Measurements from ENCODE around the gene ZNF593.

The ZNF593 gene

GRCh38 chr1:26171084-26172072 lies 1.7 kb downstream of the ZNF593 start, which contains the start of gene ZNF593OS:
Gene ZNF593OS, minus strand, starts transcription at chr1:26171832. Its CDS starts 171 bp downstream, at chr1:26171661.
- FAIRE-seq: no peak

- FAIRE-seq: no peak
Observed at GRCh38 chr1:26175346-26175745, 5.6 kb downstream of the ZNF593 start.

- no peak for FAIRE-seq
Observed at GRCh38 chr1:26177182-26177684, 7.5 kb downstream of the ZNF593 start, which contains the start of gene CNKSR1. Gene CNKSR1, plus strand, starts transcription at chr1:26177491. Its CDS starts 57 bp downstream, at chr1:26177548.

GRCh38 chr1:26180010-26180506 lies 10.3 kb downstream of the ZNF593 start:
- no peak for FAIRE-seq

GRCh38 chr1:26181586-26182382 lies 12.1 kb downstream of the ZNF593 start:
- FAIRE-seq: no peak

- no peak for FAIRE-seq
Observed at GRCh38 chr1:26182383-26182696, 12.6 kb downstream of the ZNF593 start.

GRCh38 chr1:26184086-26184485 lies 14.4 kb downstream of the ZNF593 start:
- no peak for FAIRE-seq

- no peak for FAIRE-seq
Observed at GRCh38 chr1:26184883-26185282, 15.2 kb downstream of the ZNF593 start.

- FAIRE-seq: no peak
Observed at GRCh38 chr1:26187882-26188281, 18.2 kb downstream of the ZNF593 start.

GRCh38 chr1:26188477-26188876 lies 18.8 kb downstream of the ZNF593 start:
- no peak for FAIRE-seq

- no peak for FAIRE-seq
Observed at GRCh38 chr1:26189331-26189730, 19.6 kb downstream of the ZNF593 start.

GRCh38 chr1:26189751-26190275 lies 20.1 kb downstream of the ZNF593 start:
- FAIRE-seq: no peak

- no peak for FAIRE-seq
Observed at GRCh38 chr1:26190373-26190987, 20.8 kb downstream of the ZNF593 start, which contains the start of gene CATSPER4. Gene CATSPER4, plus strand, starts transcription at chr1:26190602. Its CDS starts 26 bp downstream, at chr1:26190628.

- no peak for FAIRE-seq
Observed at GRCh38 chr1:26191739-26192138, 22.0 kb downstream of the ZNF593 start.

GRCh38 chr1:26195805-26196204 lies 26.1 kb downstream of the ZNF593 start:
- FAIRE-seq: no peak

GRCh38 chr1:26197301-26197700 lies 27.6 kb downstream of the ZNF593 start:
- FAIRE-seq: no peak

GRCh38 chr1:26197813-26198212 lies 28.1 kb downstream of the ZNF593 start:
- no peak for FAIRE-seq

GRCh38 chr1:26200413-26200812 lies 30.7 kb downstream of the ZNF593 start:
- no peak for FAIRE-seq

GRCh38 chr1:26203642-26204318 lies 34.1 kb downstream of the ZNF593 start:
- FAIRE-seq: no peak

- FAIRE-seq: no peak
Observed at GRCh38 chr1:26210147-26210870, 40.6 kb downstream of the ZNF593 start.

GRCh38 chr1:26212726-26213125 lies 43.0 kb downstream of the ZNF593 start:
- no peak for FAIRE-seq
